NCI-H2227 treated with DMSO at 0.1 percent for 48 hours (cell line): Measurements from ENCODE around the gene PLCB1.
"Not testable (repeated sequence)": the region's sequence is repeated elsewhere in the genome, so short reads cannot be mapped to it uniquely, and the experiment has no call there.

Experiments used
- DNase-seq: peaks from one replicate; lab custom pipeline; 2025; lab: John Stamatoyannopoulos, UW

The PLCB1 gene

DNA sequence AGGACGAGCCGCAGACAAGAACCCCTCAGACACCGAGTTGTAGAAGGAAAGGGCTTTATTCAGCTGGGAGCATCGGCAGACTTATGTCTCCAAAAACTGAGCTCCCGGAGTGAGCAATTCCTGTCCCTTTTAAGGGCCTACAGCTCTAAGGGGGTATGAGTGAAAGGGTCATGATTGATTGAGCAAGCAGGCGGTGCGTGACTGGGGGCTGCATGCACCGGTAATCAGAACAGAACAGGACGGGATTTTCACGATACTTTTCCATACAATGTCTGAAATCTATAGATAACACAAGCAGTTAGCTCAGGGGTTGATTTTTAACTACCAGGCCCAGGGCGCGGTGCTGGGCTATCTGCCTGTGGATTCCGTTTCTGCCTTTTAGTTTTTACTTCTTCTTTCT lies 710.5 kb downstream of the PLCB1 start:
- no peak for DNase-seq

- DNase-seq: no peak
Observed at GRCh38 chr20:8844179-8844578, 712.1 kb downstream of the PLCB1 start.

DNA sequence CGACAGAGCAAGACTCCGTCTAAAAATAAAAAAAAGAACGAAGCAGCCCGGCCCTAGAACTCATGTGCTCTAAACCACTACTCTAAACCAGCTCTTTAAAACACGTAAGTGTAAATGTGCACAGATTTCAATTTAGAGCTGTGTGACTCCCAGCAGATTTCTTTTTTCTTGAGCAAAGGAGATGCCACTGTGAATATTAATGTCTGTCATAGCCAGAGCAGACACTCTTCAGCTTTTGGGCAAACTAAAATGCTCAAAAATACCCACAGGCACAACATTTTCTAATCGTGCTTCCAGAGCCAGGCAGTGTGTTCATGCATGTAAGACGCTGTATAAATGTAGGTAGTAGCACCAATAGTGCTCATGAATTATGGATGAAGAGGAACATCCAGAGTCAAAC lies 717.9 kb downstream of the PLCB1 start:
- DNase-seq: no peak

DNA sequence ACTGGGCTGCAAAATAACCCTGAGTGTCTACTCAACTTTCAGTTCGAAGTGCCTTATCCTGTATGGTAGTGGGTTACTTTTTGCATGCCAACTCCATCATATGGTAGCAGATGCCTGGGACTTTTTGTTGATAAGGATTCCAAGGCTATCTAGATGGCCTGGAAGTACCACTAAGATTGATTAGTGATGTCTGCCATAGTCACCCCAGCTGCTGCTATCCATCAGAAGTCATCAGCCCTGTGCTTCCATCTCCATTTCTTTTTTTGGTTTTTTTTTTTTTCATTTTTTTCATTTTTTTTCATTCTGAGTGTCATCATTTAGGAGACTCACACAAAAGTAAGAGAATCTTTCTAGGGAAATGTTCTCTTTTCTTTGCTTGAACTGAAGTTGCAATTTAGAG lies 719.4 kb downstream of the PLCB1 start:
- no peak for DNase-seq

DNA sequence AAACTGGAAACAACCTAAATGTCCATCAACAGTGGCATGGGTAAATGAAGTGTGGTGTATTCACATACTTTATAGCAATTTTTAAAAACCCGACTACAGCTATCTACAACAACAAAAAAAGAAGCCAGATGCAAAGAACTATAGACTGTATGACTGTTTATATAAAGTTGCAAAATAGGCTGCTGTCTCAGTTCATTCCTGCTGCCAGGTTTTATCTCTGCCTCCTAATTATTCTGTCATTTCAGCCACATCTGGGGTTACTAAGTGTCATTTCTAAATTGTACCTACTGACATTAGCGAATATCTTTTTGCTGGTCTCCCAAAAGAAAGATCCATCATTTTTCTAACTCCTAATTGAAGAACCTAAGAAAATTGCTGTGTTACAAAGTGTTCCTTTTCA lies 719.9 kb downstream of the PLCB1 start:
- DNase-seq: peak; percentile 16

- DNase-seq: not testable (repeated sequence)
Observed at GRCh38 chr20:8853211-8853610, 721.1 kb downstream of the PLCB1 start.

DNA sequence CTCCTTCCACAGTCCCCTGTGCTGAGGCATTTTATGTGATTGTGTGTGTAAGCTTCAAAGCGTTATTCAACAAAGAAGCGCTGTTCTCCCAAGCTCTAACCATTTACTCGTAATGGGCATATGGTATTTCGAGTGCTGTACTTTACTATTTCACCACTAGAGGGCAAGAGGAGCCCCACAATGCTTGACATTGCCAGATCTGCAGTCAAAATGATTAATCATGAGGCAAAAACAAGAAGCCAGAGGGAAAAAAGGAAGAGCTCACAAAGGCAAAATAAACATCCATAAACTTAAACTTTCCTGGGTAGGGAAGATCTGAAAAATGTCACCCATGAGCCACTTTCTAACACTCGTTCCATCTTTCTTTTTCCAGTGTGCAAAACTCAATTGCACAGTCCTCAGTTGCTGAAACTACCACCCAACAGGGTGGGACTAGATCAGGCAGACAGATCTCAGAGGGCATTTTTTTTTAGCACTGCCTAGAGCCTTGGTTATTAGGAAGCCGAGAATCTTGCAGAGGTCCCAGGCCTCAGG lies 721.8 kb downstream of the PLCB1 start:
- DNase-seq: peak; percentile 89

GRCh38 chr20:8854571-8854970 lies 722.5 kb downstream of the PLCB1 start:
- no peak for DNase-seq

GRCh38 chr20:8855315-8855714 lies 723.2 kb downstream of the PLCB1 start:
- DNase-seq: no peak

- no peak for DNase-seq
Observed at GRCh38 chr20:8856668-8857067, 724.6 kb downstream of the PLCB1 start.

DNA sequence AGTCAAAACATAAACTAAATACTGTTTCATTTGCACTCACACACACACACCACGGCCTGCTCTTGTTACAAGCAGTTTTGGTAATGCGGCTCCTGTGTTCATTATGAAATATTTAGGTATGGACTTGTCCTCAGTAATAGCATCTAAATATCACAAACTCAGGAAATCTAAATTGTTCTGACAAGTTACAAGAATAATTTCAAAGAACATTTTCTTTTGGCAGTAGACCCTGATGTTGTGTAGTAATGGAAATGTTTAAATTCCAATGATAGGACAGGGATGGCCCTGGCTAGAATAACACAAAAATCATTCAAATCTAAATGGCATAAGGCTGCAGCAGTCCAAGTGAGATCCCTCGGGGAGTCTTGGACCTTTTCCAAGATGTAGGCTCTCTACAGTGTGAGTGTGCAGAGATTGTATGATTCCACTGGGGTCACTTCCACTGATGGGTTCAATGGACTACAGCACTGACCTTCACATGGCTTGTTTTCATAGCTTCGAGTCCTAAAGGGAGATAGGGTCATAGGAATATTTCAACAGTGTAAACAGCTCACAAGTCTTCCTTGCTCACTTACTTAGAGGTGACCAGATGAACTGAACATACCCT lies 726.2 kb downstream of the PLCB1 start:
- DNase-seq: no peak

DNA sequence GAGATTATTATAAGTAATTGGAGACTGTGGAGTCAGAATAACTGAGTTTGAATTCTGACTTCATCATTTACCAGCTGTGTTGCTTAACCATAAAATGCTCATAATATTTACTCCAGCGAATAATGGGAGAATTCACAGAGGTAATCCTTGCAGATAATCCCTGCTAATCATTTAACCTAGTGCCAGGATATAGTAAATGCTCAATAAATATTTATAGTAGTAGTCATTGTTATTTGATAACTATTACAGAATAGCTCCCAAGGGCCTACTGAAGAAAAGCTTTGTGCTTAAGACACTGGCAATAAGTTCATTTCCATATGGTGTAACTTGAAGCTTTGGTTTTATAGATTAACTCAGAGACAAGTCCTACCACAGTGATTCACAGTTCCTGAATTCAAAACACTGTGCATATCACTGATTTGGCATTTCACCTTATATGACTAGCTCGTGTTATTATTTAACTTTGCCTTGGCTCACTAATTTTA lies 728.0 kb downstream of the PLCB1 start:
- no peak for DNase-seq

DNA sequence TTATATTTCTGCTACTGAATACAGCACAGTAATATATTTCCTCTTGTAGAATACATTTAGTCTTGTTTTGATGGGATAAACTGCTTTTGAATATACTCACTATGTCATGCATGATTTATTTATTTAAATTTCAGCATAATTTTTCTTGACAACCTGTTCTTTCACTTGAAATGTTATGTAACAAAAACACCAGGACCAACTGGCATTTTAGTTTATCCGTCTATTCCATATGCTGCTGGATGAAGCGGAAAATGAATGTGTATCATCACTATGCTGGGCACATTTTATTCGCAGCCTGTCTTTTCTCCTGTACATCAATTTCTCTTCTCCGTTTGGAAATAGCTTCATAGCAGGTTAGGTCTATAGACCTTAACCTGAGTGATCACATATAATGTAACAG lies 730.0 kb downstream of the PLCB1 start:
- DNase-seq: no peak

GRCh38 chr20:8865636-8866035 lies 733.6 kb downstream of the PLCB1 start:
- DNase-seq: no peak

- DNase-seq: peak; percentile 85
Observed at GRCh38 chr20:8867038-8867740, 735.1 kb downstream of the PLCB1 start.

DNA sequence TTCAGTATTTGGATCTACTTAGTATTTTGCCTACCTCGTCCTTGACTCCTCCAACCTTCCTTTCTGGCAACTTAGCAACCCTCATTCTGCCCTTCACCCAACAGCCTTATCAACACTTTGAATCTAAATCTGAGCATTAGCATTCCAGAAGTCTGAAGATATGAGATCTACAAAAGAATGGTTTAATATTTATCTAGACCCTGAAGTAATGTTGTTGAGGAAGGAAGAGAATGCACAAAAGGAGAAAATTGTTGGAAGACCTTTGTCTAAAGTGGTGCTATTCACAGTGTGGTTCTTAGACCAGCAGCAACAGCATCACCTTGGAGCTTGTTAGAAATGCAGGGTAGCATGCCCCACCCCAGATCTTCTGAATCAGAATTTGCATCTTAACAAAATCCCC lies 738.6 kb downstream of the PLCB1 start:
- DNase-seq: no peak

GRCh38 chr20:8874437-8874836 lies 742.4 kb downstream of the PLCB1 start:
- DNase-seq: no peak

DNA sequence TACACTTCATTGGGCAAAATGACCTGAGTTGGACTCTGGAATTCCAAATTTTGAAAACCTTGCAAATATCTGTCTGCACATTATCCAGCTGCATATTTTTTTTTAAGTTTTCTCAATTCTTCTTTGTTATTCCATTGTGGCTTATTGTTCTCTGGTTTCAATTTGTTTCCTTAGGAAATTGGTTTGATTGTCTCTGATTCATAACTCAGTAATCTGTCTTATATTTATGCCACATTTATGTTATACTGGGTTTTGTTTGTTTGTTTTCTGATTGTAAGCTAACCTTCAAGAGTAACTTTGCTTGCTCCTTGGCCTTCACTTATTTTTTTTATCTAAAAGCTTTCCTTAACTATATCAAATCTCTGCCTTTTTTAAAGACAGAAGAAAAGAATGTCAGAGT lies 743.5 kb downstream of the PLCB1 start:
- DNase-seq: no peak

DNA sequence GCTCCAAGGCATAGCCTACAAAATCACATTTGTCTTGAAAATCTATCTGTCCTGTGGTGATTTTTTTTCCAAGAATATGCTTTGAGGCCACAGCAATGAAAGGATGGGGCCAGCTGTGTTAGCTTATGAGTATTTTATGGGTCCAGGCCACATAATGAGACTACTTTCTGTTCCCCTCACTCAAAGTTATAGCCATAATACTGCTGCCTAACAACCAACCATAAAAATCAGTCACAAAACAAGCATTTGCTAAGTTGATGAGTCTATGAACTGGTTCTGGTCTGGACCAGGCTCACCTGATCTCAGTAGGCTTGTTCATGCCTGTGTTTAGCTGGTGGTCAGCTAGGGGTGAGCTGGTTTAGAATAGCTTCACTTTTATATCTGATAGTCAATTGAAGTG lies 744.3 kb downstream of the PLCB1 start:
- no peak for DNase-seq

- DNase-seq: no peak
Observed at GRCh38 chr20:8877294-8877693, 745.2 kb downstream of the PLCB1 start.

GRCh38 chr20:8879669-8880068 lies 747.6 kb downstream of the PLCB1 start:
- no peak for DNase-seq

- DNase-seq: no peak
Observed at GRCh38 chr20:8880085-8880853, 748.2 kb downstream of the PLCB1 start.

DNA sequence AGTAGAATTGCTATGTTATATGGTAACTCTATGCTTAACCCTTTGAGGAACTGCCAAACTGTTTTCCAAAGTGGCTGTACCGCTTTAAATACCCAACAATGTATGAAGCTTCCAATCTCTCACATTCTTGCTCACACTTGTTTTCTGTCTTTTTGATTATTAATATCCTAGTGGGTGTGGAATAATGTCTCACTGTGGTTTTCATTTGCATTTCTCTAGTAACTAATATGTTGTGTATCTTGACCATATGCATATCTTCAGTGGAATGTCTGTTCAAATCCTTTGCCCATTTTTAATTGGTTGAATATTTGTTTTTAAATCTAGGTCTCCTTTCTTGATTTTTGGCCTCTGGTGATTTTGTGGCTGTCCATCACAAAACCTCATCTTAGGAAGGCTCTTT lies 759.0 kb downstream of the PLCB1 start:
- no peak for DNase-seq
